Liver (tissue), 2 donors: ENCODE measurements around the gene SYCP2L.

Experiments
- EGR1 ChIP-seq, 2 donors: IDR thresholded peaks; 2 replicates each; pipeline ENCODE4 v1.6.1; 2016 to 2018; ENCODE audit warnings: antibody characterized with exemption in 2 of 2, low read depth in 2 of 2
- JUND ChIP-seq, 2 donors: IDR thresholded peaks; 2 replicates each; pipeline ENCODE4 v1.6.1; 2016; ENCODE audit warnings: antibody characterized with exemption in 2 of 2
- donor health status: healthy.

DNA sequence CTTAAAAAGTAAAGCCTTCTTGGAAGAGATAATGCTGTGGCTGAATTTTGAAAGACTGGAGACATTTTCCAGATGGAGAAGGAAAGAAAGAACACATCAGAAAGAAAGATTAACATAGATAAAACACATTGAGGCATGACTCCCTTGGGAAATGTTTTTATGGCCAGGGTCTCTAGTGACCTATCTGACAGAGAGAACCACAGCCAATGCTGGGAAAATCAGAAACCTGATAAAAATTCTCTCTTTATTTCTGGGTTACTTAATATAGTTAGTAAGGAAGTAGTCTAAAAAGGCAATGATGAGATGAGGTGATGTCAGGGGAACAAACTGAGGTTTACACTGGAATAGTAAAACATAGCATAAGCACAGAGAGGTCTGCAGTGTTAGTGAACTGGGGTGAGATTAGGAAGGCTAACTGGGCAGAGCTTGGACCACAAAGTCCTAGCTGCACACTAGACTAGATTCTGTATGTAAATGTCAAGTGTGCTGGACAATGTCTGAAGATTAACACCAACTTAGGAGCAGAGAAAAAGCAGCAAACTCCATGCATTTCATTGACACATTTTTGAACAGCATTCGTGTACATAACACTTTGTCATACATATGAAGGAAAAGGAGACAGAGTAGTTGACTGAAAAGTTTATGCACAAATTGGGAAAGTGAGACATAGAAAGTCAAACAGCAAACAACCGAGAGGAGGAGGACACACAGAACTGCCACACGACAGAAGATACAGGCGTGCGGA is 126.3 kb downstream of the SYCP2L start:
- TF ChIP-seq EGR1 (IDR thresholded peaks at IDR 0.05; ENCODE audit: low read depth in 2 of 2) (no peak), JUND (IDR thresholded peaks at IDR 0.05) (no peak)
